ENCODE data around the gene UBTD2. TPM values are rescaled to one million over a fixed set of nuclear protein-coding genes. Genes with fewer than 3 reads are reported as not detected.
A peak's percentile ranks its signal among the peaks of the same experiment; 100 is the strongest.

Gene UBTD2
- polyA plus RNA-seq, 3 donors: 2.3 to 3.2 (median 2.6) TPM

GRCh38 chr5:172160506-172160905 is 123.1 kb downstream of the UBTD2 start:
- H3K36me3 Mint-ChIP-seq: peaks cover 55 to 63% of the 10 kb centered on the region in 2 donors
- intact Hi-C loops (cut with micrococcal nuclease): no loop called here
- no peak overlapping the region for H3K4me2 ChIP-seq (replicated peaks; ENCODE audit: extremely low read depth, low read length, poor library complexity, severe bottlenecking)

More at GRCh38 chr5:172160506-172160905, 123.1 kb downstream of the UBTD2 start:
- no peak for DNase-seq
- H3K36me3 ChIP-seq (replicated peaks in 1 of 2; ENCODE audit: control insufficient read depth in 1 of 2, insufficient read depth in 2 of 2, low read length in 2 of 2): peaks cover 17 to 74% of the 10 kb centered on the region in 2 donors
- peak overlapping the region in 6 of 7 donors; percentile 52 to 84 (median 62) for H3K27ac Mint-ChIP-seq
- peak overlapping the region in 1 of 2 donors; percentile 46 for H3K27ac ChIP-seq (ENCODE audit: low read depth in 1 of 2, low read length in 2 of 2)
- peaks cover 100% of the 10 kb centered on the region for H3K79me2 ChIP-seq (ENCODE audit: insufficient read depth, low read length)
- H3K4me3 Mint-ChIP-seq: no peak overlapping the region
- H3K4me1 ChIP-seq (ENCODE audit: control insufficient read depth in 1 of 2, insufficient read depth in 2 of 2, low read length in 2 of 2): peaks cover 24 to 59% of the 10 kb centered on the region in 2 donors
- H3K9ac ChIP-seq (ENCODE audit: insufficient read depth, low read length, poor library complexity, severe bottlenecking): no peak overlapping the region
- peaks cover 57% of the 10 kb centered on the region for H3K4me1 Mint-ChIP-seq
- no peaks in the 10 kb centered on the region for H3K27me3 ChIP-seq (ENCODE audit: control insufficient read depth in 2 of 2, insufficient read depth in 2 of 2, low read length in 2 of 2)
- 84% methylated on average over 5 of the region's 9 CpGs for WGBS (ENCODE audit: insufficient coverage)
- peaks cover 100% of the 10 kb centered on the region for H4K20me1 ChIP-seq (ENCODE audit: insufficient read depth, low read length)
- H3K4me3 ChIP-seq (replicated peaks in 1 of 3; ENCODE audit: low read depth in 2 of 3, low read length in 3 of 3): no peak overlapping the region
- H3K27me3 Mint-ChIP-seq (ENCODE audit: low read depth in 3 of 3): peaks cover 0 to 3% (median 0%) of the 10 kb centered on the region in 3 donors
- no peaks in the 10 kb centered on the region for H3K9me3 ChIP-seq (replicated peaks in 1 of 2; ENCODE audit: control insufficient read depth in 1 of 2, insufficient read depth in 1 of 2, low read length in 2 of 2)
- peaks cover 0 to 2% (median 0%) of the 10 kb centered on the region in 7 donors for H3K9me3 Mint-ChIP-seq
- H2AFZ ChIP-seq (ENCODE audit: insufficient read depth, low read depth, low read length, poor library complexity, severe bottlenecking): no peak overlapping the region
- no peak for TF ChIP-seq CTCF (IDR thresholded peaks at IDR 0.05)

Small RNAs within 50 kb of the gene (small RNA-seq; reads per million reads assigned to genes)
- not detected for gene RF00191 (ENCODE audit: insufficient read length, low read depth)

Other genes starting within 250 kb of the UBTD2 start
- 100 to 1,000 TPM in 1 of 3 donors, 10 to 100 TPM in 2; 21.5 to 180 (median 47.4) TPM for gene STK10, start 95.5 kb downstream of the UBTD2 start, polyA plus RNA-seq
- not detected for gene EFCAB9, start 89.6 kb downstream of the UBTD2 start, polyA plus RNA-seq
- gene SH3PXD2B, start 170.8 kb upstream of the UBTD2 start, polyA plus RNA-seq: under 1 TPM; 0.19 to 0.77 (median 0.31) TPM

Data from CD14-positive monocyte (primary cell).